HG02840 (cell line): Measurements from ENCODE around the gene POLL.
"Not testable (repeated sequence)": the region's sequence is repeated elsewhere in the genome, so short reads cannot be mapped to it uniquely, and the experiment has no call there.

Source experiments
- ATAC-seq: cut with Tn5 transposase; IDR thresholded peaks from one replicate; pipeline ENCODE4 v1.9.1; 2021; ENCODE audit warnings: mild to moderate bottlenecking, moderate library complexity, moderate number of reproducible peaks; ENCODE audit not compliant: unreplicated experiment, low FRiP score

The POLL gene

DNA sequence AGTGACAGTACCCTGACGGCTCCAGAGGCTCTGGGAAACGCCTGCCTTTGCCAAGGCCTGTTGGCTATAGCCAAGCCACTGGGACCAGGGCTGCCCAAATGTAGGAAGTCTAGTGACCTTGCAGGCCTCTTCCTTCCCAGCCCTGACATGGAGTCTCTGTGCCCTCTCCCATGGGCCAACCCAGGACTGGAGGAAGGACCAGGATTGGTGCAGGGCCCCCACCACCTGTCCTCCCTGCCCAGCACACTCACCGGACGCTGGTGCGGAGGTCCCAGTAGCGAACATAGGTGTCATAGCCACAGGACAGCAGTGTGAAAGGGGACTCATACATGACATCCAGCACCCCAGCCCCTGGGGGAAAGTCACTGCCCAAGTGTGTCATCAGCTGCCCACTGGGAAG, 24.0 kb upstream of the POLL start:
- ATAC-seq = no peak

DNA sequence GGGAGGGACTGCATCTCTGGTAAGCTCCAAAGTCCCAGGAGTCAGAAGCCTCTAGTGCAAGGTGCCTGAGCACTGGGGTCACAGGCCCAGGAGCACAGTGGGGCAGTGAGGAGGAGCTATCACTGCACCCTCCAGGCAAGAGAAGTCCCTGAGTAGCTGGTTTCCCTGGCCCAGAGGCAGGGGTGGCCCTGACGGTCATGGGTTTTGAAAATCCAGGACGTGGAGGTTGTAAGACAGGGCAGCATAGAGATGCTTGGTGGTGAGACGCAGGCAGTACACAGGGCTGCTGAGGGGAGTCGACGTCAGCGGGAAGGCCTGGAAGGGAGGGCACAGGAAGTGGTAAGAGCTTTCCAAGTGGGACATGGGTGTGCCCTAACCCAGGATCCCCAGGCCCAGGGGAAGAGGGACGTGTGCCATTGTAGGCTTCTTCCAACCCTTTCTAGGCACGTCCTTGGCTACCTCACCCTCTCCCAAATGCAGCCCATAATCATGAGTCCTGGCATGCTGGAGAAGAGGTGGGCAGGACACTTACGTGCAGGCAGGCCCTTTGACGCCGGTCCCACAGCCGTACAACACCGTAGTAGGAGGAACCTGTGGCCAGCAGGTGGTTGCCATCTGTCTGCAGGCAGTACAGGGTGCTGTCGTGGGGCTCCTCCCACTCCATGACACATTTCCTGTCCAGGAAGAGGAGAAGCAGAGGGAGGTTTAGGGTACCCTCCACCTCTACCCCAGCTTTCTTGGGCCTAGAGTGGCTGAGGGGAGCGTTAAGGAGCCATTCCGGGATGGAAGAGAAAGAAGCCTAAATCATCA, 23.2 kb upstream of the POLL start:
- no peak for ATAC-seq

DNA sequence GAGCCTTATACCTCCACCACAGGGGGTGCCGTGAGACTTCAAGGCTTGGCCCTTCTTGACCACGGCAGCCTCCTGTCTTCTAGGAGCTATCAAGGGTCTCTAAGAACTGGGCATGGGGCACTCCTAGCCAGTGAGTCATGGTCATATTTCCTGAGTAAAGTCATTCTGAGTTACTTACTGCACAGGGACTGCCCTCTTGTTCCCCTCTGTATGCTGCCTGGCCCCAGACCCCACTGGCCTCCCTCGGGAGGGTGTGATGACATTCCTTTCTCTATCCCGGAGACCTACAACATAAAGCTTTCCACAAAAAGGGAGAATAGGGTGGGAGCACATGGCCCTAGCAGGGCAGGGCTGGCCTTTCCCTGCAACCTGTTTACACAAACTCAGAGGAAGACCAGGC, 21.4 kb upstream of the POLL start:
- ATAC-seq = no peak

DNA sequence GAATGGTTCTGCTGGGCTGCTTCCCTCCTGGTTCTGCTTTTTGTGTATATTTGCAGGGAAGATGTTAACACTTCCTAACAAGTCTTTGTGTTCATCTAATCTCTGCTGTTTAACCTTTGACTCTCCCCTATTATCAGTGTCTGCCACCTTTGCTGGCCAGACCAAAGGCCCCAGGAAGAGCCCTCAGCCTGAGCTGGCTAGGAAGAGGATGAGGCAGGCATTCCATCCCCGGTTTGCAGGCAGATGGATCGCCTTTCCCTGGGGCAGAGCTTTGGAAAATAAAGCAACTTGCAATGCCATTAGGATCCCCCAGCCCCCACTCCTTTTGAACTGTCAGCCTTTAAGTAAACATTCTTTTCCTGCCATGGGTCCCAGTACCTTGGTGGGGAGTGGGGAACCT, 19.1 kb upstream of the POLL start:
- no peak for ATAC-seq

DNA sequence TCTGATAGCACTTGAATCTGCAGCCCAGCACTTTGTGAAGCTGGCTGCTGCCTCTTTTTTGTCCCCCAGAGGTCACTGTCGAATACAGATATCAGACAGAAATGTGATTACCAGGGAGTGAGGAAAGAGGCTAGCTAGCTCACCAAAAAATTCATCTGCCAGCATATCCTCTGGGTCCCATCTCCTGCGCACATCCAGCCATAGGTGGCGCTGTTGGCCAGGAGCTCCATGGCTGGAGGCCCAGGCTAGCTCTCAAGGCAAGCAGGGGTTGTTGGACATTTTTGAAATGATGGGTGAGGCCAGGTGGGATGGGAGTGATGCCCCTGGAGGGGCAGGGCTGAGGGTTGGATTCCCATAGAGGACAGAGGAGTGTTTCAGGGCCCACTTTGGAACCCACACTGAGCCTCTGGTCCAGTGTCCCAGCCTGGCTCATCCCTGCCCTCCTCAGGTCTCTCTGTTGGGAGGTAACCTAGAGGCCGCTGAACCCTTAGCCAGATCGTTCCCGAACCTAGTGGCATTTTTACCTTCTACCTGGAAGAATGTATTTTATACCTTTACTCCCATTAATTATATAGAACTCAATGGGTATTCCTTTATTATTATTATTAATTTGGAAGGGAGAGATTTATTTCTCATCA, 14.8 kb upstream of the POLL start:
- ATAC-seq = no peak

DNA sequence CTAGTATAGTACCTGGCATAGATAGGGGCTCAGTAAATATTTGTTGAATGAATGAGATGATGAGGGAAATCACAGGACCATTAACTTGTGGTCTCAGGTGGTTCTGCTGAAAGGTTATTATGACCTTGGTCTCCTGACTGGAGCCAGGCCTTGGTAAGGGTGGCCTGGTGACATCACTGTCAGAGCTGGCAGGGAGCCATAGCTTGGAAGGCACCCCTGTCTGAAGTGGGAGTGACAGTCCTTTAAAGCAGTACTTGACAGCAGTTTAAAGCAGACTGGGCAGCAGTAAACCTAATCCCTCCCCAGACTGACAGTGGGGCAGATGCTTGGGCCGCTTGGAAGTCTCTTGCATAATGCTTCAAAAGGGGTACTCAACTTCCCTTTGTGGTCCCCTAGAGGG, 13.5 kb upstream of the POLL start:
- ATAC-seq = no peak

DNA sequence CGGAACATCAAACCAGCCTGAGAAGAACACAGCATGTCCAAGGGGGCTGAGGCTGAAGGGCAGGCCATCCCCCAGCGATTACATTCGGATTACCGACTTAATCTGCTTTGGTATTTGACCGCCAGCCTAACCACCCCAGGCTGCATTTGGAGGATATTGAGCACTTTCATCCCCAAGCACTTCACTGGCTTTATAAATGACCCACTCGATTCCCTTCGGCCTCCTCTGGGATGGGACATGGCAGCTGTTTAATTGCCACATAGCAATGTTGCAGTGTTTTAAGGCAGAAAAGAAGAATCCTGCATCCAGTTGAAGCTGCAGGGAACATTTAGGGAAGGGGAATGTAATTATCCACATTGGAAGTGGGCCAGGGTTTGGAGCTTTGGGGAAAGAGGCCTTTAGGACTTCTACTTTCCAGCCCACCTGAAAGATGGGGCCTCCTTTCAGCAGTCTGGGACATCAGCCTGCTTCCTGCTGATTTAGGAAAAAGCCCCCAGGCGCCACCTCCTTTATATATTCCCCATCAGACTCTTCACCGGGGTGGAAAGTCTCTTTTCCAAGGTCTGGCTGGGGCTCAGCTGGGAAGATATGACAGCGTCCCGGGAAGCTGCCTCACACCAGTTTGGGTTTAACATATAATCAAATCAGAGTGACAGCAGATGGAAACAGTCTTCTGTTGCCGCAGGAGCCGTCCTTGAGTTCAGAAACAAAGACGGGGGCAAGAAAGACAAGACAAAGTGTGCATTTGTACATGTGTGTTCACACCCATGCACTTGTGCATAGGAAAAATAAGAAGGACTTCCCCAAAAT, 9.2 kb upstream of the POLL start:
- ATAC-seq = no peak

DNA sequence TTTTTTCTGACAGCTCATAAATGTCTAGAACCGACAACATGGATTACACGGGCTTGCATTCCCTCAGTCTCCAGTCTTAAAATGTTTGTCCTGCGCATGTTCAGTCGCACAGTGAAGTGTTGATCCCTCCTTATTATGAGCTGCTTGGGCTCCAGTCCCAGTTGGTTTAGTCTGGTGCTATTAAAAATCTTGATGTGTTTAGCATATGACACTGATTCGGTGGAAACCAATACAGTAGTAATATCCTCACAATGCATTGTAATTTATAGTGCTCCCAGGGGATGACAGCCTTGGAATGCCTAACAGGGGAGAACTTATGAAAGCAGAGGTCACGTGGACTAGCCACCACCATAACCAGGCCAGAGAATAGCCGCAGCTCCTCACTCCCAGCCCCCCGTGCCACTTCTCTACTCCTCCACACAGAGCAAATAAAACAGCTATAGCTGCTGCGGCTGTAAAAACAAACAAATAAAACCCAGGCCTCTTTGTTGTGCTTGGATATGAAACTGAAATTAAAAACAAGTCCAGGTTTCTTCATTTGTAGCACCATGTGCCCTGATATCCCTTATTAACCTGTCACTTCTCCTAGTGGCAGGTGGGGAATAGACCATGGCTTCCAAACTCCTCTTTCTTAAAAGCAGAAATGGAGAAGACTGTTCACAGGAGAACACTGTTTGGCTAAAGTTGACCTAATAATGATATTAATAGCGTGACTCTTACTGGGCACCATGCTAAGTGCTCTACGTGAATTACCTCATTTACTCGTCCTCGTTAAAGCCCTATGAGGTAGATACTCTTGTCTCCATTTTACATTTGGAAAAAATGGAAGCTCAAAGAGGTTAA, 7.8 kb upstream of the POLL start:
- ATAC-seq = no peak

DNA sequence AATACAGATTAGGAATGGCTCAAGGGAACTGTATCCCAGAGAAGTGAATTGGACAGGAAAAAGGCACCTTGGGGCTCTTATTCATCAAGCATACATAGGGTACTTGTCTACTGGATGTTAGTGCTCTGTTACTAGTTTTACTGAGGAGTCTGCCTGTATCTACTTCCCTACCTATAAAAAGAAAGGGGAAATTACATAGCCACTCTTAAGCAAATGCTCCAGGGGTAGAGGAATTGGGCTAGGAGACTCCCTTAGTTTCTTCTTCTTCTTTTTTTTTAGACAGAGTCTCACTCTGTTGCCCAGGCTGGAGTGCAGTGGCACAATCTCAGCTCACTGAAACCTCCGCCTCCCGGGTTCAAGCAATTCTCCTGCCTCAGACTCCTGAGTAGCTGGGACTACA, 5.3 kb upstream of the POLL start:
- ATAC-seq = not testable (repeated sequence)

DNA sequence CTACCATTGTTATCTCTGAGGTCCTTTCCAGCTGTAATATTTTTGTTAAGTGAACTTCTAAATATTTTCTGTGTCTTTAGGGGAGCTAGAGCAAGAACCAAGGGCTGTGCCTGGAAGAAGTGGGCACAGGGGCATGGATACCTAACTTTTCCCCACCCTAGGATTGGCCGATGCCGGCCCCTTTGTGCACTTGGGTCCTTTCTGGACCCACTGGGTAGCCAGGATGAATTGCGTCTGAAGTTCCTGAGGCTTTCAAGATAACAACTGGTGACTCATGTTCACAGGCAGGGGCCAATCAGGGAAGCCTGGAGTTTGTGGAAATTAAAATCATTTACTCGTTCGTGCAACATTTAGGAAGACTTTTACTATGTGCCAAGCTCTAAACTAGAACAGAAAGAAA, 822 bp upstream of the POLL start:
- no peak for ATAC-seq

DNA sequence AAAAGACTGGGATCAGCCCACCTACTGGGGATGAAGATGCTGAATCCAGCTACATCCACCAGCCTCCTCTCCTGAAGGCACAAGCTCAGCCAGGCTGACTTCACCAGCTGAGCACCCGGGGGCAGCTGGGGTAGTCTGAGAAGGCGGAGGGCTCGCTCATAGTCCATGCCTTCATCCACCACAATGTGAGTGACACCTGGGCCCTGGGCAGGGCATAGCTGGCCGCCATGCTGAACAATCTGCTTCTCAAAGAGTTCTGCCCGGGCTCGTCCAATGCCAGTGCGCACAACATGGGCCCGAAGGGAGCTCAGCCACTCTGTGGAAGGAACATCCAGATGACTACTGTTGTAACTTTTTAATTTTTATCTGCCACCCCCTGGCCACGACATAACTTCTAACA, 2.2 kb downstream of the POLL start:
- ATAC-seq = no peak

DNA sequence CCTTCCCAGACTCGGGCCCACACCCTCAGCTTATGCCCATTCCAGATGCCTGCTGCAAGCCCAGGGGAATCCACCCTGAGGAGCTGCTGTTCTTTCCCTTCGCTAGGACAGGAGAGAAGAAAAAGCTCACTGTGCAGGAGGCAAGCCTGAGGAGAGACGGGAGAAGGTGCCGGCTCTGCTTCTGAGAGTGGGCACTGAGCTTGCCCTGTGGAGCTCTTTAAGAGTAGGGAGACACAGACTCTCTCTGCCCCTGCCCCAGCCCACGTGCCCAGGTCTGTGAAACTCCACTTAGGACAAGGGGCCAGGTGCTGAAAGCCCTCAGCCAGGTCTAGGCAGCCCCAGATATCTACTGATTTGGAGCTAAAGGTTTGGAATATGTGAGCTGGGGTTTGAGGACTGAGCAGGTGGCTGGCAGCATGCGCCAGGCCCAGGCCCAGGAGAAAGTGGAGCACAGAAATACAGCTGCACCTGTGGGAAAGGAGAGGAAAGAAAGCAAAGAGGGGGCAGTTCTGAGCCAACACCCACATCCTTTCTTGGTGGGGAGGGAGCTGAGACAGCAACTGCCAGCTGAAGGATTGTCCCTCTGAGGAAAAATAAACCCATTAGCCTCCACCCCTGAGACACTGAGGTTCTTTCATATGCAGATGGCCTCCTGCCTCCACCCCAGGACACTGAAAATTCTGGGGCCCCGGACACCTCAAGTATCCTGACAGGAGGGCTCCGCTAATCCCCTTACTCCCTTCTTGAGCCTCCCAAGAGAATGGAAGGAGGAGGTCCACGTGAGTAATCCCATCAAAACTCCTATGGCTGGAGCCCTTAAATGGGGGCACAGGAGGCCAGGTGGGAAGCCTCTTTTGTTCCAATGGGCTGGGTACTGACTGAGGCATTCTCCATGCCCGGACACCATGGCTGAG, 7.3 kb downstream of the POLL start:
- ATAC-seq = no peak

DNA sequence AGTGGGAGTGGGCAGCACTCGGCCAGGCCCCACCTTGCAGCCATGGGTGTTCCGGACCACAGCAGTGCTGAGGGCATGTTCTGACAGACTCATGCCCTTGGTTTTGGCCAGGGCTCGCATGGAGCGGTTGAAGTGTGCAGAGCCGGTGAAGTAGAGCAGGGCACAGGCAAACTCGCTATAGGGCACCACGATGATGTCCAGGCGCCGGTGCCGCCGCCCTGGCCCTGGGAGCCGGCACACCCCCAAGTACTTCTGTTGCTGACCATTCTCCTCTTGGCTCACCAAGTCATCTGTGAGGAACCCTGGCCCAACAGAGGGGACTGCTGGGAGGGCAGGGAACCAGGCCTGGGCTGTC, 8.6 kb downstream of the POLL start:
- ATAC-seq = no peak

DNA sequence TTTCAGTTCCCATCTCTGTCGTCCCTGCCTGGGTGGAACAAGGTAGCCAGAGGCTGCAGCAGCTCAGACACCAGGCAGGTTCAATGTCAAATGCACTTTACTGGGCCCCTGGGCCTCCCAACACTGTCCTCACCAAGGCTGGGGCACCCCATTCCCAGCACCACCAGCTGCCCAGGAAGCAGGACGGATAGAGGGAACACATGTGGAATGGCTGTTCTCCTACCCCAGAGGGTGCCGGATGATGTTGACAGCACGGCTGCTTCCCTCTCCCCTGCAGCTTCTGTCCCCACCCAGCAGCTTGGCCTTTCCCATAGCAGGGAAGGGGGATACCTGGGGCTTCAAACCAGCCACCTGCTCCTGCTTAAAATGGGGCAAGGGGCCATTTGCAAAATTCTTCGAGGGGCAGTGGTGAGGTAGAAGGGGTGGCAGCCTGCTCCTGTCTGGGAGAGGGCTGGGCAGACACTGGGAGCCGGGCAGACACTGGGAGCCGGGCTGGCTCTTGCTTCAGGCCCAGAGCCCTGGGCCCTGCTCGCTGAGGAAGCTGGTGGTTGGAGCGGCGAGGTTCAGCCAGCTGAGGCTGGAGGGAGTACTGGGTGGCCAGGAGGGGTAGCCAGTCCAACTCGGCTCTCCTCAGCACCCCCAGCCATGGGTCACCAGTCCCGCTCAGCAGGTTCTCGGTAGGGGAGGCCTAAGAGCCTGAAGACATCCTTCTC, 9.1 kb downstream of the POLL start:
- no peak for ATAC-seq

DNA sequence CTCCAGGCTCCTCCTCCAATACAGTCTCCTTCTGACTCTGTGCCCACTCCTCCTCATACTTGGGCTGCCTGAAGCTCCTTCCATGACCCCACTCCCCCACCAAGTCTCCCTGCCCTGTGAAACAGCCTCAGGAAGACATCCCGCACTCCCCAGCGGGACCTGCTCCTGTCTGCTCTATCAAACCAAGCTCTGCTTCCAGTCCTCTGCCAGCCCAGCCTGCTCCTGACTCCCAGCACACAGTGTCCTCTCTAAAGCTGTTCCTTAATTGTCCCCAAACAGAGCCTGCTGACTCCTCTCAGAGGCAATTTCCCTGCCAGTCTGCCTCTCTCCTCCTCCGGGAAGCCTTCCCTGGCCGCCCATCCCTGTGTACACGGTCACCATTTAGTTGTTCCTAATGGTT, 9.9 kb downstream of the POLL start:
- ATAC-seq = no peak

DNA sequence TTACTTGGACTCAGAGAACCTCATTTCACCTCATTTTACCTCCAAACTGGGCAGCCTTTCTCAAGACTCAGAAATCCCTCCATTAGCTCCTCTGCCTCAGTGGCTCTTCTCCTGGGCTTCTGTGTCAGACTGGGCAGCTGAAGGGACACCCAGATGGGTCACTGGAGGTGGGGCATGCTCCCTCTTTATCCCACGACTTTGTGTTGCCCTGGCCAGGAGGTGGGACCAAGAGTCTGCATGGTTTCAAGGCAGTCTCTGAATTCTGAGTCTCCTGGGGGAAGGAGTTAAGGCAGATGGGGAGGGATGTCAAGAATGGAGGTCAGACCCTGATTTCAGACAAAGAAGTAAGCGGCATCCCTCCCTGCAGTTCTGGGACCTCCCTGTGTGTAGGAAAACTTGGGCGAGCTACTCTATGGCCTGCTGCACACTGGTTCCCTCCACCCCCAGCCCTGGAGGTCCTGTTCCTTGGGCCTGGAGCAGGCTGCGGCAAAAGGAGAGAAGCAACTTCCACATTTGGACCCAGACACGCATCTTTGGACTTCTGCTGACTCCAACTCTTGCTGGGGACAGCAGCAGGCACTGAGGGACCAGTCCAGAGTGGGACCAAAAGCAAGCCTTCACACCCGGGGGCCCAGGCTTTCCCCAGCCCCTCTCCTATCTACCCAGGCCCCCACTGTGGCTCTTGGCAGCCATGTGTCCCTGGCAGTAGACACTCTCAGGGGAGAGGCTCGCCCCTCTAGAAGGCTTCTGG, 10.8 kb downstream of the POLL start:
- no peak for ATAC-seq

DNA sequence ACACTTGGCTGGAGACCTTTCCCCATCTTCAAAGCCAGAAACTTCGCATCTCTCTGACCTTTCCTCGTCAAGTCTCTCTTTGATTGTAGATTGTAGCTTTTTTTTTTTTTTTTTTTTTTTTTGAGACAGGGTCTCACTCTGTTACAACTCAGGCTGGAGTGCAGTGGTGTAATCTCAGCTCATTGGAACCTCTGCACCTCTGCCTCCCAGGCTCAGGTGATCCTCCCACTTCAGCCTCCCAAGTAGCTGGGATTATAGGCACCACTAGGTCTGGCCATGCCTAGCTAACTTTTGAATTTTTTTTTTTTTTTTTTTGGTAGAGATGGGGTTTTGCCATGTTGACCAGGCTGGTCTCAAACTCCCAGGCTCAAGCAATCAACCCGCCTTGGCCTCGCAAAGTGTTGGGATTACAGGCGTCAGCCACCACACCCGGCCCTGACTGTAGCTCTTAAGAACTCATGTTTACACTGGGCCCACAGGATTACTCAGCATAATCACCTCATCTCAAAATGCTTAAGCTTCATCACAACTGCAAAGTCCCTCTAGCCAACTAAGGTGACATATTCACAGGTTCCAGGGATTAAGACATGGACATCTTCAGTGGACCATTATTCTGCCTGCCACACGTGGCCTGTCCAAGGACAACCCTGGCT, 11.7 kb downstream of the POLL start:
- no peak for ATAC-seq
